Measurements from ENCODE around the gene KLHL9. TPM values are rescaled to one million over a fixed set of nuclear protein-coding genes. Genes with fewer than 3 reads are reported as not detected.

Gene KLHL9
- total RNA-seq, 1 donor from 2014 or later = 28.9 TPM

DNA sequence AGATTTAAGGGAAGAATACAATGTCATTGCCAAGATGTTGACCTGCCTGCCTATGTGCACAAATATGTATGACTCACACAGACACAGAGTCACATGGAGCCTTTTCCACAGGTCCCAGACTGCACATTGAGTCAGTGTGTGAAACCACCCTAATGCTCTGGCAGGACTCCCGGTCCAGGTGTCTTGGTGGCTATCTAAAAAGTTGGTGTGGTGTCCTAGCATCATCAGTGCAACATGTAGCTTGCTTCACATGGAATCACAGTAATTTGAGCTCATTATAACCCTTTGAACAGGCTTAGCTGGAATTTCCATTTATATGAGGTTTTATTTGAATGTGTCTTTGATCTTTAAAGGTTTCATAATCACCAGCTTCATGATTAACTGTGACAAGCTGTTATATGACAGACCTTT, 40.8 kb downstream of the KLHL9 start:
- H3K27me3 Mint-ChIP-seq (ENCODE audit: low read depth) = peaks cover 28% of the 10 kb centered on the region
- no peaks in the 10 kb centered on the region for H3K36me3 Mint-ChIP-seq (ENCODE audit: low read depth)
- TF ChIP-seq, protein P1, sequence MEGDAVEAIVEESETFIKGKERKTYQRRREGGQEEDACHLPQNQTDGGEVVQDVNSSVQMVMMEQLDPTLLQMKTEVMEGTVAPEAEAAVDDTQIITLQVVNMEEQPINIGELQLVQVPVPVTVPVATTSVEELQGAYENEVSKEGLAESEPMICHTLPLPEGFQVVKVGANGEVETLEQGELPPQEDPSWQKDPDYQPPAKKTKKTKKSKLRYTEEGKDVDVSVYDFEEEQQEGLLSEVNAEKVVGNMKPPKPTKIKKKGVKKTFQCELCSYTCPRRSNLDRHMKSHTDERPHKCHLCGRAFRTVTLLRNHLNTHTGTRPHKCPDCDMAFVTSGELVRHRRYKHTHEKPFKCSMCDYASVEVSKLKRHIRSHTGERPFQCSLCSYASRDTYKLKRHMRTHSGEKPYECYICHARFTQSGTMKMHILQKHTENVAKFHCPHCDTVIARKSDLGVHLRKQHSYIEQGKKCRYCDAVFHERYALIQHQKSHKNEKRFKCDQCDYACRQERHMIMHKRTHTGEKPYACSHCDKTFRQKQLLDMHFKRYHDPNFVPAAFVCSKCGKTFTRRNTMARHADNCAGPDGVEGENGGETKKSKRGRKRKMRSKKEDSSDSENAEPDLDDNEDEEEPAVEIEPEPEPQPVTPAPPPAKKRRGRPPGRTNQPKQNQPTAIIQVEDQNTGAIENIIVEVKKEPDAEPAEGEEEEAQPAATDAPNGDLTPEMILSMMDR (IDR thresholded peaks at IDR 0.05) = no peak
- no peak overlapping the region for H3K27ac Mint-ChIP-seq (ENCODE audit: unreplicated experiment)
- H3K9me3 Mint-ChIP-seq (ENCODE audit: low read depth) = peaks cover 2% of the 10 kb centered on the region
- no peaks in the 10 kb centered on the region for H3K4me1 Mint-ChIP-seq (ENCODE audit: low read depth)
- H3K4me3 Mint-ChIP-seq (ENCODE audit: unreplicated experiment) = no peak overlapping the region
- DNase-seq (ENCODE audit: low spot score) = no peak

DNA sequence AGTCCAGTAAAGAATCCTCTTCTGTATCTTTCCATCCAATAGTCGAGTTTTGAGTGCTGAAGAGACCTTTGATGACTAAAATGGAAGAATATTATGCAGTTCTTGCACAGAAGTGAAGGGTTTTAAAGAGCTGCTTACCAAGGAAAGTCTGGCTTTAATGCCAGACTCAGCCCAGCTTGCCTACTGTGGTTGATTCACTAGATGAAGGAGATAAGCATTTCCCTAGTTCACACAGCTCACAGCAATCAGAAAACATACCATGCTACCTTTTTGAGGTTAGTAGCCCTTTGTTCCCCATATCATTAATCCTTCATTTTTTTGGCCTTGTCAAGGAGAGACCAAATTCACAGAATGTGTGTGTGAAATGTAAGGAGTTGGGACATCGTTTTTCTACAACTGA, 45.4 kb downstream of the KLHL9 start:
- Mint-ChIP-seq H3K36me3 (ENCODE audit: low read depth) (no peaks in the 10 kb centered on the region), H3K27ac (ENCODE audit: unreplicated experiment) (no peak overlapping the region), H3K9me3 (ENCODE audit: low read depth) (peaks cover 10% of the 10 kb centered on the region), H3K4me1 (ENCODE audit: low read depth) (no peaks in the 10 kb centered on the region), H3K4me3 (ENCODE audit: unreplicated experiment) (no peak overlapping the region), H3K27me3 (ENCODE audit: low read depth) (peaks cover 27% of the 10 kb centered on the region)
- TF ChIP-seq, protein P1 (IDR thresholded peaks at IDR 0.05) = no peak
- no peak for DNase-seq (ENCODE audit: low spot score)

DNA sequence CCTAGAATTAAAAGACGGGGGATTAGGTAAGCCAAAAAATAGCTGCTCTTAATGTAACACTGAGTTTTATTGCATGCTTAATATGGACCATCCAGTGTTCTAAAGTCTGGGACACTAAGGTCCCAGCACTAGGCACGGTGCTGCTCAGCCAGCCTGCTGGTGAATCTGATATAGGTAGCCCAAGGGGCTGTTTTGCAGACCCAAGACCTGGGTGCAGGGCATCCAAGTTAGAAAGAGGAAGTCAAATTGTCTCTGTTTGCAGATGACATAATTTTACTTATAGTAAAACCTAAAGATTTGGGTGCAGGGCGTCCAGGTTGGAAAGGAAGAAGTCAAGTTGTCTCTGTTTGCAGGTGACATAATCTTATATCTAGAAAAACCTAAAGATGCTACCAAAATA, 47.9 kb downstream of the KLHL9 start:
- H3K4me3 Mint-ChIP-seq (ENCODE audit: unreplicated experiment) = no peak overlapping the region
- peaks cover 10% of the 10 kb centered on the region for H3K9me3 Mint-ChIP-seq (ENCODE audit: low read depth)
- no peaks in the 10 kb centered on the region for H3K4me1 Mint-ChIP-seq (ENCODE audit: low read depth)
- H3K27me3 Mint-ChIP-seq (ENCODE audit: low read depth) = peaks cover 20% of the 10 kb centered on the region
- no peaks in the 10 kb centered on the region for H3K36me3 Mint-ChIP-seq (ENCODE audit: low read depth)
- TF ChIP-seq, protein P1 (IDR thresholded peaks at IDR 0.05) = no peak
- no peak overlapping the region for H3K27ac Mint-ChIP-seq (ENCODE audit: unreplicated experiment)
- no peak for DNase-seq (ENCODE audit: low spot score)

DNA sequence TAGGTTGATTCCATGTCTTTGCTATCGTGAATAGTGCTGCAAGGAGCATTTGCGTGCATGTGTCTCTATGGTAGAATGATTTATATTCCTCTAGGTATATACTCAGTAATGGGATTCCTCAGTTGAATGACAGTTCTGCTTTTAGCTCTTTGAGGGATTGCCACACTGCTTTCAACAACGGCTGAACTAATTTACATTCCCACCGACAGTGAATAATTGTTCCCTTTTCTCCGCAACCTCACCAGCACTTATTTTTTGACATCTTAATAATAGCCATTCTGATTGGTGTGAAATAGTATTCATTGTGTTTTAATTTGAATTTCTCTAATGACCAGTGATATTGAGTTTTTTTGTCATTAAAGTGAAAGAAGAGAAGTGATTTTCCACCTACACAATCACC, 48.5 kb downstream of the KLHL9 start:
- Mint-ChIP-seq H3K9me3 (ENCODE audit: low read depth) (peaks cover 10% of the 10 kb centered on the region), H3K4me1 (ENCODE audit: low read depth) (no peaks in the 10 kb centered on the region), H3K36me3 (ENCODE audit: low read depth) (no peaks in the 10 kb centered on the region), H3K27ac (ENCODE audit: unreplicated experiment) (no peak overlapping the region), H3K27me3 (ENCODE audit: low read depth) (peaks cover 19% of the 10 kb centered on the region), H3K4me3 (ENCODE audit: unreplicated experiment) (no peak overlapping the region)
- TF ChIP-seq, protein P1 (IDR thresholded peaks at IDR 0.05) = no peak
- no peak for DNase-seq (ENCODE audit: low spot score)

DNA sequence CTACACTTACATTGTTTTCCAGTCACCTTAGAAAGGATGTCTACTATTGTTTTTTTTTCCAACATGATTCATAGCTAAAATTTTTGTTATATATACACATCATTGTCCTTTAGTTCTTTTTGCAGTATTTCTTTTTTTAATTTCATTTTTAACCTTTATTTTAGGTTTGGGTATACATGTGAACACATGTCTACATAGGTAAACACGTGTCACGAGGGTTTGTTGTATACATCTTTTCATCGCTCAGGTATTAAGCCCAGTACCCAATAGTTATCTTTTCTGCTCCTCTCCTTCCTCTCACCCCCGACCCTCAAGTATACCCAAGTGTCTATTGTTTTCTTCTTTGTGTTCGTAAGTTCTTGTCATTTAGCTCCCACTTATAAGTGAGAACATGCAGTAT, 49.1 kb downstream of the KLHL9 start:
- no peaks in the 10 kb centered on the region for H3K36me3 Mint-ChIP-seq (ENCODE audit: low read depth)
- H3K27ac Mint-ChIP-seq (ENCODE audit: unreplicated experiment) = no peak overlapping the region
- no peaks in the 10 kb centered on the region for H3K4me1 Mint-ChIP-seq (ENCODE audit: low read depth)
- DNase-seq (ENCODE audit: low spot score) = no peak
- H3K9me3 Mint-ChIP-seq (ENCODE audit: low read depth) = peaks cover 10% of the 10 kb centered on the region
- H3K4me3 Mint-ChIP-seq (ENCODE audit: unreplicated experiment) = no peak overlapping the region
- TF ChIP-seq, protein P1 (IDR thresholded peaks at IDR 0.05) = no peak
- peaks cover 20% of the 10 kb centered on the region for H3K27me3 Mint-ChIP-seq (ENCODE audit: low read depth)
